IPS-18c (cell line): ENCODE measurements around the gene EDA.

Source experiments
- H3K4me3 ChIP-seq: 2 replicates; pipeline ENCODE4 v1.7.0; 2013; ENCODE audit warnings: low read depth, mild to moderate bottlenecking, low read length, moderate library complexity; ENCODE audit not compliant: insufficient read depth
- H3K9me3 ChIP-seq: one replicate; pipeline ENCODE4 v1.6.1; 2013; ENCODE audit warnings: mild to moderate bottlenecking, low read length, moderate library complexity; ENCODE audit not compliant: control insufficient read depth, insufficient read depth

EDA gene

DNA sequence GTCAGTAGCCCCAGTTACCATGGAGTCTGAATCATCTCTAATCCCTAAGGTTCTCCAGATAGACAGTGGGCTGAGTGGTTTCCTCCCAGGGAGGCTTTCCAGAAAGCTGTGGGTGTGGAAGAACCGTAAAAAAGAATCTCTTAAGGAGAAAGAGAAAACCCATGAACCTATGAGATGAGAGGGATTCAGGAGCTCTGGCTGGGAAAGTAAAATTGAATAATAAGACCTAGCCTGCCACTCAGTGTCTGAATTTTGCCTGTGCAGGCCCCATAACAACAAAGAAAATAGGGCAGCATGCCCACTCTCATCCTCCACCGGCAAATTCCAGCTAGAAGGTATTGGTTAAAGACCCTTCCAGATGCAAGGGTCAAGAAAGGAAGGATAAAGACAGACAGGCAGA lies 416.9 kb downstream of the EDA start:
- H3K9me3 ChIP-seq, result peaks cover 3% of the 10 kb centered on the region

DNA sequence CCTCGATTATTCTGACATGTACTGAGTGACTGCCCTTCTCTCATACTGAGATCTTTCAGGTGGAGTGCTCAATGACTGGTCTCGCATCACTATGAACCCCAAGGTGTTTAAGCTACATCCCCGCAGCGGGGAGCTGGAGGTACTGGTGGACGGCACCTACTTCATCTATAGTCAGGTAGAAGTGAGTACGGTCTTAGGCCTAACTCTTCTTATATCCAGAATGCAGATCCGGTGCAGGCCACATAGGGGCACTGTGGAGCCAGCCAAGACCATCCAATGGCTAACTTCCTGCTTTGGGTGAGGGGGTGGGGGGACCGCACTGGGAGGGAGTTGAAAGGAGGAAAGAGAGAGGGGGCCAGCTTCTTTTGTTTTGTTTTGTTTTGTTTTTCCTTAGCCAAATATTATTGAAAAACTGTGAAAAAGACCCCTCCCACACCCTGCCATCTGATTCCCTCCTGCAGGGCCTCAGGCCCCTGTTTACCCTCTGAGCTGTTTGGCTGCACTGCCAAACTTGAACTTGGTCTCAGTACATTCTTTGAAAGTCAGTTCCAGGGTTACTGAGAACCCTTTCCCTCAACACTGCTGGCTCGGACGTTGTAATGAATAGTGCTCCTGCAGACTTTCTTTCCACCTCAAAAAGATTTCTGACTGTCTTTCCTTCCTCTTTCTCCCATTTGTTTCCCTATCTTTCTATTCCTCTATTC lies 417.6 kb downstream of the EDA start:
- Histone ChIP-seq H3K4me3 (no peak overlapping the region), H3K9me3 (peaks cover 4% of the 10 kb centered on the region)

More for the DNA sequence above, 416.9 kb downstream of the EDA start:
- no peak overlapping the region; the same call in 1 of the 2 replicates for H3K4me3 ChIP-seq

DNA sequence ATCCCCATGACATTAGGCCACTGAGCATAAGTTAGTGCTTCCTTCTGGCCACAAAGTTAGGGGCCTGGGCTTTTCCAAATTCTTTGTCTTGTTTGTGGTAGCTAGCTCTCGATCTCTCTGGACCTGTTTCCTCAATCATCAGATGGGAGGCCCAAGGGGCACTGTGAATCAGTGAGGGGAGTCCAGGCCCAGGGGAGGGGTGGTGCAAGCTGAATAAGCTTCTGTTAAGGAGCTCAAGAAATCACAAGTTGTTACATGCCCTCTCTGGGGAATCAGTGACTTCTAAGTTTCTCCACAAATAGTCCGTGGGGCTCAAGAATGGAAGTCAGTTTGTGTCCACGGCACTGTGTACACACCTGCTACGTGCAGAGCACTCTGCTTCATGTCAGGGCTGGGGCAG lies 418.7 kb downstream of the EDA start:
- peaks cover 4% of the 10 kb centered on the region for H3K9me3 ChIP-seq
- no peak overlapping the region for H3K4me3 ChIP-seq

DNA sequence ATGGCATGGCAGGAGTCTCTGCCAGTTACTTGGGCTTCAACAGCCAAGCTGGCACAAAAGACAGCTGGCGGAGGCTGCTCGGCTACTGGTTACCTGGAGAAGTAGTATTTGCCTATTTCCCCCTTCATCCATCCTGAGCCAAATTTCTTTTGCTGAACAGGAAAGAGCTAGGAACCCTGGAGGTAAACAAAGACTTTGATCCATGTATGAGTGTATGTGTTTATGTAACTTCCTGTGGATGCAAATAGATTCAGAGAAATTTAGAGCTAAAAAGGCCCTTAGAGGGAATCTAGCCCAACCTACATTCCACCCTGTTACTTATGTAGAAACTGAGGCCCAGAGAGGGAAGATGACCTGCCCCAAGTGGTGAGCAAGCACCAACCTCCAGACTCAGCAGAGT lies 422.6 kb downstream of the EDA start:
- Histone ChIP-seq H3K9me3 (peaks cover 4% of the 10 kb centered on the region), H3K4me3 (no peak overlapping the region)

DNA sequence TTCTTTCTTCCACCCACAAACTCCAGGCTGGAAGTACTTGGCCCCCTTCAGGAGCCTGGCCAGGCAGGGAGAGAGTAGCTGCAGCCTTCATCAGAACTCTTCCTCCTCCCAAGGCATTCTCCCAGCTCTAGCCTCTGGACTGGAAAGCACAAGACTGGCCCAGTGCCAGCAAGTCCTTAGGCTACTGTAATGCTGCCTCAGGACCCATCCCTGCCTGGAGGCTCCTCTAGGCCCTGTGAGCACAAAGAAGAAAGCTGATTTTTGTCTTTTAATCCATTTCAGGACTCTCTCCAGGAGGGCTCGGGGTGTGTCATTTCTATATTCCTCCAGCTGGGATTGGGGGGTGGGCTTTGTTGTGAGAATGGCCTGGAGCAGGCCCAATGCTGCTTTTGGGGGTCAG lies 423.0 kb downstream of the EDA start:
- H3K4me3 ChIP-seq, result no peak overlapping the region
- peaks cover 7% of the 10 kb centered on the region for H3K9me3 ChIP-seq

DNA sequence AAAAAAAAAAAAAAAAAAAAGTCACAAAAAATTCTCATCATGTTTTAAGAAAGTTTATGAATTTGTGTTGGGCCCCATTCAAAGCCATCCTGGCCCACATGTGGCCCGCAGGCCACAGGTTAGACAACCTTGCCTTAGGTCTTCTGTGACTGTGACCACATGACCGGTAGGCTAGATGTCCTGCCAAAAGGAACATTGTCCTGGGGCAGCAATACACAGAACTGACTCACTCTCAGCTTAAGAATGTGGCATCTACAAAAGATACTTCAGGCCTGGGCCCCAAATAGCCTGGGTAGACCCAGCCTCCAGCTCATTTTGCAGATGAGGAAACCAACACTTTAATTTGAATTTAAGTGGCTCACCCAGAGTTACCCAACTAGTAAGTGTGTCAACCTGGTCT lies 423.8 kb downstream of the EDA start:
- peaks cover 7% of the 10 kb centered on the region for H3K9me3 ChIP-seq
- H3K4me3 ChIP-seq, result no peak overlapping the region

DNA sequence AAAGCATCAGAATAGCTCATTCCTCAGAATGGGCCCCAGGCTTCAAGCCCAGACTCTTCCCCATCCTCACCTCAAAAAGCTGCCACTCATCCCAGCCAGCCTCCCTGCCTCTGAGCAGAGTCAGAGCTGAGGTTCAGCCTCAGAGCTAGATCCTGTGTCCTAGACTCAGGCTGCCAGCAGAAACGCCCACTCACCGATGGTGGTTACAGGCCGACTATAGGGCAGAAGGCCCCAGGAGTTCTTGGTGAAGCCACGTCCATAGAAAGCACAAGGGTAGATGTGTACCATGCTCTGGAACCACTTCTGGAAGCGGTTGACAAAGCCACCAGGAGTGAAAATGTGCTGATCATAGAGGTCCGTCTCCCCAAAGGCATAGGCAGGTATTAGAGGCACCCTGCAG lies 426.1 kb downstream of the EDA start:
- peaks cover 5% of the 10 kb centered on the region for H3K9me3 ChIP-seq
- no peak overlapping the region for H3K4me3 ChIP-seq

DNA sequence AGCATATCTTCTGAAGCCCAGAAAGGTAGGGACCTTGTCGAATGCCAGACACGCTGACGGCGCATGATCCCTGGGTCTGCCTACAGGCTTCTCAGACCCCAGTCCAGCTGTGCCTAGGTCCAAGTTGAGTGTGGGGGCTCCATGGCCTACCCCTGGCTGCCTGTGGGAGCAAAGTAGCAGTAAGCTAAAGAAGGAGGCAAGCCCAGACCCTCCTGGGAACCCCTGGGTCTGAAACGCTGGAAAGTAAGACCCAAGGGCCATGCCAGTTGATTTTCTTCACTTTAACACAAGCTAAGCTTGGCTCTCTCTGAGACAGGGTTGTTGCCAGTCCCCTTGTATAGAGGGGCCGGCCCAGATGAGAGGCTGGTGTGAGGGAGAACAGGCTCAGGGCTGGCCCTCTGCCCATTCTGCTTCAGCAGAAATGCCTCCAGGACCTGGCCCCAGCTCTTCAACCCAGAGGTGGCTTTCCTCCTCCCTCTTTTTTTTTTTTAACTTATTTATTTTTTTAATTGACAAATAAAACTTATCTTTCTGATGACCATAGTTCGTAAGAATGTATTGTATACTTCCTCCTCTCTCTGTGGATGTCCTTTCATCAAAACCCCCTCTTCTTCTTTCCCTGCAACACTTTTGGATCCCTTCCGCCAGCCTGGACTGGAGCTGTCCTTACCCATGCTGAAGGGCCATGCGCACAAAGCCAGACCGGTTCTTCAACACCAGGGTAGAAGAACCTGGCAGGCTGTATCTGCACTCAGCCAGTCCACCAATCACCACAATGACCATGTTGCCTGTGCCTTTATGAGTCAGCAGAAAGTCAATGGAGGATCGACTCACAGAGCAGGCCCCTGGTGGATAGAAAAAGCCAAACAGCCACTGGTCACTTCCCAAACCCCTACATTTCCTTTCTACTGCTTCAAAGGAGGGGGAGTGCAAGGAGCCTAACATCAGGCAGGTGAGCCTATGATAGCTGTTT lies 426.8 kb downstream of the EDA start:
- H3K4me3 ChIP-seq, result no peak overlapping the region
- peaks cover 5% of the 10 kb centered on the region for H3K9me3 ChIP-seq

DNA sequence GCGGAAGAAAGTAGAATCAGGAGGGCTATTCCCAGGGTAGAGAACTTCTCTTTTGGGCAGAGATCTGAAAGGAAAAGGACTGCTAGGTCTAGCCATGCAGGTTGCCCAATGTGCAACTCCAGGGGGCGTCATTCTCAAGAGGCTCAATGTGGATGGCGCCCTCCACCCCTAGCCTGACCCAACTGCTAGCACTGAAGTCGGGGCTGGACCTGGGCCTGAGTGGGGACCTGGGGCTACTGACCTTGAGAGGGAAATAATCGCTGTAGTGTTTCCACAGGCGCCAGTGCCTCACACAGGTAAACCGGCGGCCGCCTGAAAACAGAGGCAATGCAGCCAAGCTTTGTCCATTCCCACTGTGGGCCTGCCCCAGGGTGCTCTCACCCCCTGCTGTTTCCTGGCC lies 427.8 kb downstream of the EDA start:
- H3K9me3 ChIP-seq, result peaks cover 3% of the 10 kb centered on the region

DNA sequence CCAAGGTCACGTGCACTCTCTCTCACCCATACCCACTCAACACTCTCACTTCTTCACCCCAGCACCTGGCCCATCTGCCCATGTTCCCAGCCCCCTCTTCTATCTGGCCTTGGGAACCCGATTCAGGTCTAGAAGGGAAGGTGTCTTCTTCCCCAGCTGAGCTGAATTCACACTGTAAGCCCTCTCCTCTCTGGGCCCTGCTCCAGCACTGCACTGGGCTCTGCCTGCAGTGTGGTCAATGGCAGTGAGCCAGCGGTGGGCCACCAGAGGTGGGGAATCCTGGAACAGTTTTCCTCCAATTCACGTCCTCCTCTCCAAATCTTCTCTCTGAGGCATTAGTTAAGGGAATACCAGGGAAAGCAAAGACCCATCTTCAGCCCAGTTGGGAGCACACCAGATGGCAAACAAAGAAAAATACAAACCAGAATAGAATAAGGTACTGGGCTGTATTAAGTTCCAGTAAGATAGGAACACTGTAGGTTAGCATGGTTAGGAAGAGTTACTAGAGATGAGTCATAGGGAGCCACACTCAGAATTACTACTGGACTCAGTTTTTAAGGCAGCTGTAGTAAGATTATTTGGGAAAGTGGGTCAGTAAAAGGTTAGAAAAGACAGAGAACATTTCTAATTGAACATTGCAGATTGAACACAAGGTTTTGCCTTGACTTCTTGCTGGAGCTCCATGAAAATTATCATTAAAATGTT lies 428.8 kb downstream of the EDA start:
- Histone ChIP-seq H3K9me3 (peaks cover 3% of the 10 kb centered on the region), H3K4me3 (no peak overlapping the region)

More for the DNA sequence above, 427.8 kb downstream of the EDA start:
- no peak overlapping the region for H3K4me3 ChIP-seq

DNA sequence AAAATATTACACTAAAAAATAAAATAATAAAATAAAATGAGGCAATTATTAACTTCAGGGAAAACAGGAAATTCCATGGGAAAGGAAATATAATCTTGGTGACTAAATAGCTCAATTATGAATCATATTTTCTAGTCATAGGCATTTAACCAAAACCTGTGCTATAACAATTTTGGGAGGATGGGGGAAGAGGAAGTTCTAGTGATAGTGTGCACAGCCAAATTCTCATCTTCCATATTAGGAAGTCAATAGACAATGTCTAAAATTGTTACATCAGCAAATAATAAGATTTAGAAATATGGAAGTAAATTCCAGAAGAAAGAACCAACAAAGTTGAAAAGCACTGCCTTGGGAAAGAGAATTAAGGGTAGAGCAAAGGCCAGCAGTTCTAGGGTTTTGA lies 431.1 kb downstream of the EDA start:
- H3K9me3 ChIP-seq, result peaks cover 6% of the 10 kb centered on the region
- no peak overlapping the region for H3K4me3 ChIP-seq

DNA sequence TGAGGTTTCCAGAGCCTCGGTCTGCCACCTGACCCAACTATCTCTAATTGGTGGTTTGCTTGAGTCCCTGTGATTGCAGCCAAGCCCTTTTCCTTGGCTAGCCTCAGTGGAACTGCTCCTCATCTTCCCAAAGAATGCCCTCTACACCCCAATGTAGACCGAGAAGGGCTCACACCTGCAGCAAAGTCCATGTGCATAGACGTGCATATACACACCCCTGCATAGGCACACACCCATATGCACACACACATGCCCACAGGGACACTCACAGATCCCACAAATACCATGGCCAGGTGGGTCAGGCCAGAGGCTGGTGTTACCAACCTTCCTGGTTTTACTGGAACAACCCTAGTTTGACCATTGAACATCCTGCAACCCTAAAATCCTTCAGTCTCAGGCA lies 433.5 kb downstream of the EDA start:
- H3K9me3 ChIP-seq, result peaks cover 9% of the 10 kb centered on the region
- no peak overlapping the region for H3K4me3 ChIP-seq

DNA sequence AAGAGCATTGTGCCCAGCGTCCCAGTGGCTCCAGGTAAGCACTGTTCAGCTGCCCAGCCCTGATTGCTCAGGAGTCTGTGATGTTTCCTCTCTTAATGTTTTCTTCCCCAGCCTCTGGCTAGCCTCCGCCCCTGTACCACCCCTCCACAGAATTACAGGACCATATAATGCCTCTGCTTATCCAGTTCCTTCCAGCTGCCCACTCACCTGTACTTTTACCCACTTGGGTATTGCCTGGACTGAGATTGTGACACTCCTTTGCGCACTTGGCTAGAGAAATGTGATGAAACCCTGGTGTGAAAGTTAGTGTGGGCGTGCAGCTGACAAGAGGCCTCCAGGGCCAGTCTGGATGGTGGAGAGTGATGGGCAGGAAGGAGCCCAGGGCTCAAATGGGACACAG lies 434.0 kb downstream of the EDA start, which contains the start of gene AWAT2:
AWAT2 (minus strand) TSS at position 14 of the 400 bp plus-strand sequence; CDS start at position 8, 6 bp downstream.
- Histone ChIP-seq H3K9me3 (peaks cover 9% of the 10 kb centered on the region), H3K4me3 (no peak within 1 kb of the TSS)

DNA sequence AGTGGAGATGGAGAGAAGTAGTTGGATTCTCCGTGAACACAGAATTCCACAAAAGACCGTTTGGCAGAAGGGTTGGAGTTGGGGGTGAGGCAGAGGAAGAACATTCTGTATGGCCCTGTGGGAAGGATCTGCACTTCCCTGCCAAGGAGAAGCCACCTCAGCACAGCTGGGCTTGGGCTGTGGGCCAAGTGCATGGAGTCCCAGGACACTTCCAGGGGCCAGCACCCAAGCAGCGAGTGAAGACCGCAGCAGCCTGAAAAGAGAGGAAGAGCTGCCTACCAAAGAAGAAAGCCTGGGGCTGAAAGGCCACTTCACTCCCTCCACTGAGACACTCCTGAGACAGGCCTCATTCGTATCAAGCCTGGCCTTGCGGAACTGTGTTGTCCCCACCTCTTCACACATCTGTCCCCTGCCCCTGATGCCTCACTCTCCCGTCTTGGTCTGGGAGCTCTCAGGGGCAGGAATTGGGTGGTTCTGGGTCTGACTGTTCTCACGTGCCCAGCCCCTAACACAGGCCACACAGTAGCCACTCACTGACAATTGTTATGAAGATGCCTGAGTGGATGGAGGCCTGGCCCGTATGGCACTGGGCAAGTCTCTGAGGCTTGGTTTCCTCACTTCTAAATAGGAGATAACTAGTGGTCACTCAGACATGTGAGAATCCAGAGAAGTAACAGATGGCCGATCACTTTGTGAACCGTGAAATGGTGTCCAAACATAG lies 437.1 kb downstream of the EDA start:
- H3K4me3 ChIP-seq, result no peak overlapping the region
- peaks cover 13% of the 10 kb centered on the region for H3K9me3 ChIP-seq

DNA sequence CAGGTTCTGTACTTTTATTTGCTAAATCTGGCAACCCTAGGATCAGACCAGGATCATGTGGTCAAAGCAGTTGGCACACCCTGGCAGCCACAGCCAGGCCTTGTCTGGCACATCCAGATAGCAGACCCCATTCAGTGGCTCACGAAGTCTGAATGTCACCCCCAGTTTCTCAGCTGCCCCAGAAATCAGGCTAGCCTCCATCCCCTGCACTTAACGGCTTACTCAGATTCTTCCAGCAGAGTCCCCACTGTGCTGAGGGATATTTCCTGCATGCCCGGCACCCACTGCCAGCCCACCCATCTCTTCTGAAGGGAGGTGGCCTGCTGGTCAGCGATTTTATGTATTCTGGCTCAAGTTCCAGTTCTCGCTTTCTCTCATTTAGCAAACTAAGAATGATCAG lies 438.5 kb downstream of the EDA start:
- Histone ChIP-seq H3K9me3 (peaks cover 13% of the 10 kb centered on the region), H3K4me3 (no peak overlapping the region)

DNA sequence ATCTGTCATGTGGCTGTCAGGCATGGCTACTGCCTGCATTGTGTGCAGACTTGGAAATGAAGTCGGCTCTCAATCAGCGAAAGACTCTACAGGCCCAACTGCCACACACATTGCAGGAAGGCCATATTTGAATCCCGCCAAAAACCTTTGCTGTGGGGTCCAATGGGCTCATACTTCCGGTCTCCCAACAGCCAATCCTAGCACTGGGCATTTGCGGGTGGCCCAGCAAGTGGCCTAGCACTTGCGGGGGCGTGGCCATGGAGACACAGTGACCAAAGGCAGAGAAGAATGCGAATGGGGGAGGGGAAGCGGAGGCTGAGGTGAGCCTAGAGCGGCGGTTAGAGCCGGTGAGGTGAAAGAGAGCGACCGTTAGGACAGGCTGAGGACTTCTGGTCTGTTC lies 446.2 kb downstream of the EDA start, which contains the start of gene OTUD6A:
OTUD6A (plus strand) TSS at position 382 of the 400 bp plus-strand sequence. CDS start 68 bp downstream, outside the sequence.
- no peaks in the 10 kb centered on the region for H3K9me3 ChIP-seq
- H3K4me3 ChIP-seq, result no peak within 1 kb of the TSS
